Measurements from ENCODE around the gene GAB1.
"Not testable (repeated sequence)": the region's sequence is repeated elsewhere in the genome, so short reads cannot be mapped to it uniquely, and the experiment has no call there.

Gene GAB1

DNA sequence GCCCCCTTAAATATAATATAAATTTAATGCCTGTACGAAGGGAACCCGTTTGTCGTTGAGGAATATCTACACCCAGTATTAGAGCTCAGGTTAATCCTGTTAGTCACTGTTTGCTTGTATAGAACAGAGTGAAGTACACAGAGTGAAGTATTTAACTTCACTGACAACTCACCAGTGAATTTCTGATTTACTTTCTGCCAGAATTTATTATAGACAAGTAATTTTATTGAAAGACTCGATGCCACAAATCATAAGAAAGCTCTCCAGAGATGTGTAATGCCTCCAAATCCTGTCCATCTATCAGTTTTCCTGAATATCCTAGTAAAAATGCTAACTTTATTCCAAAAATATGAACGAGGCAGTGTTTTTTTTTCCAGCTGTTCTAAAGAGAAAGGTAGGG, 1.6 kb downstream of the GAB1 start:
- DNase-seq (ENCODE audit: low spot score): no peak

DNA sequence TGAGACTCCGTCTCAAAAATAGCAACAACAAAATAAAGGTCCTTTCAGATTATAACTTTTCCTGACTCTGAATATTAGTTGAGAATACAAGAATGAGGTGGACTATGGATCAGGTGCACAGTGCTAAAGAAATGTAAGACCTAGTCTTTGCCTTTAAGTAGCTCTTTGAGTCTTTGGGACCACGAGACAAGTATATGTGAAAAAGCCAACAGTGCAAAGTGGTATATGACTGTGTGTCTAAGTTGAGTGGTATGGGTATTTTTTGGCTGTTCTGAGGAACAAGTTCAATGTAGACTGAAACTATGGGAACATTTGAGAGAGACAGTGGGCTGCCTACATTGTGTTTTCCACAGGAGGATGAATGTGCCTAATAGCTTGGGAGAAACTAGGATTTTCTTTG, 2.8 kb downstream of the GAB1 start:
- DNase-seq (ENCODE audit: low spot score): no peak

DNA sequence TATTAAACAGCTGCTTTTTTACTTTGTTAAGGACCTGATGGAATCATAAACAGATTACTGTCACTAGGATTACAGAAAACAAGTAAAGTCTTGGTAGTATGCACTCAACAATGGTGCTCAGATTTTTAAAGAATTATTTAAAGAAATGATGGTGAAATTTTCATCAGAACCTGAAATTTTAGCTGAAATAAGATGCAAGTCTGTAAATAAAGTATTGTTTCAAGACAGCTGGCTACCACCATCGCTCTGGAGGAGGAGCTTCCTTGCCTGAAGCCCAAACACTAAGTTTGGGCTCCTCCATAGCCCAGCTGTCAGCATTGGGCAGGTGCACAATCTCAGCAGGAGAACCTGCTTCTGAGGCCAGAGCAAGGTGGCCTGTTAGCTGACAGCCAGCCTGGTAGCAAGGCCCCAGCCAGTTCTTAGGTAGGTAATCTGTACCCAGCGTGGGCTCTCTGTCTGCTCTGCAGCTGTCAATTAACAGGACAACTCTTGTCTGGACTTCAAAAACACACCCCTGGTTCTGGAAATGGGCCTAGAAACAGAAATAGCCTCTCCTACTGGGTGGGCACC, 4.6 kb downstream of the GAB1 start:
- no peak for DNase-seq (ENCODE audit: low spot score)

DNA sequence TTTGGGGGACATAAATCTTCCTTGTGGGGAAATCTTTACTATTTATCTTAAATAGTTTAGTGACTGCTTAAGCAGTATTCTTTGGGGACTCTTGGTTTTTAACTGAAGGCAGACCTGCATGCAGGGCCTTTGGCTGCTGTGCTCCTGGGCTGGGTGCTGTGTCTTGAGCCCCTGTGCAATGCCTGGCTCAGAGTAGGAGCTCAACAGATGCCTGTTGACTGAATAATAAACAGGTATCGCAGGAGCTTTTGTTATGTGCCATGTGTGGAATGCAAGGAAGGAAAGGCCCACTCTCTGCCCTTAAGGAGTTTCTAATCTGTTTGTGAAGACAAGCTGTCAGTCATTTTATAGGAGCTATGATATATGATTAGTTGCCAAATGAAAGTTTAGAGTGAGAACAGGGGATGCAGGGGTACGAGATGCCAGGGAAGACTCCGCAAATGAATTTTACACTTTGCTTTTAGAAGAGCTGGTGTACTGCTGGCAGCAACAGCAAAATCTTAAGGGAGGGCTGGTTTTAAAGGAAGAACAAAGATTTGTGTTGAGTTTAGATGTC, 6.7 kb downstream of the GAB1 start:
- DNase-seq (ENCODE audit: low spot score): no peak

DNA sequence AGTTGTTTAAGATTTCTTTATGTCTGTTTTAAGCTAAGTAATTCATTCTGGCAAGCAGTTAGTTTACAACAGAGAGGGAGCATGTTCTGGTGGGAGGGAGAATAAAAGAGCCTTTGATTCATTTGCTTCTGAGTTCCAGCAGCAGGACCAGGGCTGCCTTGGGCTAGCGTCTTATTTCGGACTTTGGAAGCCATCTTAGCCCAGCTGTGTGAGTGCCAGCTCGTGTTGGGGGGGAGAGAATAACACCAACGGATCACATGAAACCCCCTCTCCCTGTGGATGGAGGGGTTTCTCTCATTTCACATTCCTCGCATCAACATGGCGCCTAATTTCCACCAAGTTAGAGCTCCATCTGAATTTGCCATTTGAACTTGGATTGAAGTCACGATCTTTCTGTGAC, 7.4 kb downstream of the GAB1 start:
- peak; percentile 71 for DNase-seq (ENCODE audit: low spot score)

DNA sequence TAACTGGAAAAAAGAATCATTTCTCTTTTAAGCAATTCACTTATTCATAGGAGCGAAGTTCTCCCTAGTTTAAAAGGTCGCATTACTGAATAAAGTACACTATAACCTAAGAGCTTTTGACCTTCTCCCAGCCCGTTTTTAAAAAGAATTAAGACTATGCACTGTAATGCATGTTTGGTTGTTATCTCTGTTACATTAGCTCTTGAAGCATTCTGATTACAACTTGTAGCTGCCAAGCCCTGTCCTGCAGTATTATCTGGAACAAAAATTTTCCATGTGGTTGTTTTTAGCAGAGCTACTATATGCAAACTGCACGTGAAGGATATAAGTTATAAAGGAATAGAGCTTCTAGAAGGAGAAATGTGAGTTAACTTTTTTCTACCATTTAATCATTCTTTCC, 8.1 kb downstream of the GAB1 start:
- DNase-seq (ENCODE audit: low spot score): no peak

DNA sequence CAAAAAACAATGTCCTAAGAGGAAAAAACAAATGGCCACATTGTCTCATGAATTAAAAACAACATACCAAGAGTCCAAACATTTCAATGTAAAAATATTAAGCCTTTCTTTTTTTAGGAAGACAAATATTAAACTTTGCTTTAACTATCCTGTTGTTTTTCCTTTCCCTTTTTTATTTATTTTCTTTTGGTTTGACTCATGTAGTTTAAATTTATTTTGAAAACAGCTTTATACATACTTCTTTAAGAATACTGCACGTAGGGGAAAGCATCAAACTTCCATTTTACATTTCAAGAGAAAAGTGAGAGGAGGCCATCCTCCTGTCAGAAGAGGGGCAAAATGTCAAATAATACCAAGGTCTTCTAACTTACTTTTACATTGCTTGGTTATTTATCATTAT, 8.7 kb downstream of the GAB1 start:
- DNase-seq (ENCODE audit: low spot score): no peak

DNA sequence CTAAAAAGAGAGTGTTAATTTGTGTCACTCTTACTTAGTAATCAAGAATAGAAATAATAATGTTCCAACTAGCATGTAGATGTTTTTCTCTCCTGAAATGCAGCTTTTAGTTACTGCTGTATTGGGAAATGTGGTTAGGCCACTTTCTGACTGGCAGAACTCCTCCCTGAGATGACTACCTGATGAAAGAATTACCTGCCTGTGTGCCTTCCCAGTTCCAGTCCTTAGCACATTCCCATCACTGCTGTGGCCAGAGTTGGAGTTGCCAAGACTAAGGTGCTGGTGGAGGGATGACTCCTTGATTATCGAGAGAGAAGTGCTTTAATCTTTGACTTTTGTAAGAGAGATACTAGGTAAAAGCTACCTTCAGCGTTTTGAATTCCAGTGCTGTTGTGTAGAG, 9.5 kb downstream of the GAB1 start:
- DNase-seq (ENCODE audit: low spot score): no peak

DNA sequence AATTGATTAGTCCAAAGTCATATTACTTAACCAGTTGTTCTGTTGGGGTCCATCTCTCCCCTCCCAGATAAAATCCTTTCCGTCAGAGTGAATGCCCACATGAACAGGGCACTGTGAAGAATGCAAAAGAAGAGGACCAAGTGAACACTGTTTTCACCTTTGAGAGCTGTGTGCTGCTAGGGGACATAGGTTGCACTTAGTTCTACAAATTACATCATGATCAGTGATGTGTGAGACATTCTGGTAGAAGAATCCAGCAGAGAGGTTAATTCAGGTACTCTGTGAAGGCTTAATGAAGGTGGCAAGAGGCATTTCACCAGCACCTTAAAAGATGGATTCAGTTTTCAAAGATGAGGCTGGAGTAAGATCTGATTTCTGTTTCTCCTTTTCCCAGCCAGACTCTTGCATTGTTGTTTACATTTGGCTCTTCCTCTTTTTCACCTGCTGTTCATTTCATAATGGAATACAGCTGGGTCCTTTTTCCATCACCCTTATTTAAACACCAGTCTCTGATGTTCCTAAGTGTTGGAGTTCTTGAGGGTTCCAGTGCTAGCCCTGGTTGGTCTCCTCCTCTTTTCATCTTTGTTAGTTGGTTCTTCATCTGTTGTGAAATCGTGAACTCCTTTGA, 10.9 kb downstream of the GAB1 start:
- no peak for DNase-seq (ENCODE audit: low spot score)

DNA sequence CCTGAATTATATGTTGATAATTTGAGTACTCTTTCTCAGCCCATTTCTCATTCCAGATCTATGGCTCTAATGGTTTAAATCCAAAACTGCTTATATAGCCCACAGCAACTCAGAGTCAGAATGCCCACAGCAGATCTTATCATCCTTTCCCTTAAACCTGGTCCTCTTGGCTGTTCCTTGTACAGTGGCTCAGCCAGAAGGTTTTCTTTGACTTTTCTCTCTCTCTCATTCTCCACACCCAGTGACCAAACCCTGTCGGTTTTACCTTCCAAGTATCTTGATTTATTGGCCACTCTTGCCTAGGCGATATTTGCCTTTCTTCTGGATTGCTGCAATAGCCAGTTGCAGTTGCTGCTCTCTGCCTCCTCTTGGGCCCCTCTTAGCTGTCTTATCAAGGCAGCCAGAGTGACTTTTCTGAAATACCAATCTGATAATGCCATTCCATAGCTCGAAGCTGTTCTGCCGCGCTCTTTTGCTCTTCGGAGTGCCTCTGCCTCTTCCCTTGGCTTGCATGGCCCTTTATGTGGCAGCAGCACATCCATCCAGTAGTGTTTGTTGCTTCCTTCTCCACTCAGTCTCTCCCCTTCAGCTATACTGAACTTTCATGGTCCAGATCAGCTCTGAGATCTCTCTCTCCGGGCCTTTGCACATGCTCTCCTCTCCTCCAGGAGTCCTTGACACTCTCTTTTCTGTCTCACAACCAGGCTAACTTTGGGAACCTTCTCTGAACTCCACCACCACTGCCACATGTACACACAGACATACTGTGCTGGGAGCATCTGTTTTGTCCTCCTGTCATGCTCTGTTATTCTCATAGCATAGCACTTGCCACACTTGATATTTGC, 11.8 kb downstream of the GAB1 start:
- DNase-seq (ENCODE audit: low spot score): no peak

DNA sequence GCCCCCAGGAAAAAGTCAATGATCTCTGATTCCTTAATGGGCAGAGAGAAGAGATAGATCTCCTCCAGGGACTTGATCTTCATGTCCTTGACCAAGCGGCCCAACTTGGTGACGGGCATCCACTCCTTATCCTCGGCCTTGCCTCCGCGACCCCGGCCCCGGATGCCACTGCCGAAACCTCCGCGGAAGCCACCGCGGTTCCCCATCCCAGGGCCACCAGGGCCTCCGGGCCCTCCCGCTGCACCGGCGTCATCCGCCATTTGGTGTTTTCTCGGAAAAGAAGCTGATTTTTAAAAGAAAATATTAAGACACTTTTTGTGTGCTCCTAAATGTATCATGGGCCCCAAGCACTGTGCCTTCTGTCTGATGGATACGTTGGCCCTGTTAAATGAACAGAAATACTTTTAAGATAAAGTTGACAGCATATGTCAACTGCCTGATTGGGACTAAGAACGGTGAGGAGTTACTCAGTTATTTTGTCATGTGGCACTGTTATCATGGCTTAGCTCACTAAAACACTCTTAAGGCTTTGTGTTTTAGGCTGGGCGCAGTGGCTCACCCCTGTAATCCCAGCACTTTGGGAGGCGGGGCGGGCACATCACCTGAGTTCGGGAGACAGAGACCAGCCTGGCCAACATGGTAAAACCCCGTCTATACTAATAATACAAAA, 13.3 kb downstream of the GAB1 start:
- not testable (repeated sequence) for DNase-seq (ENCODE audit: low spot score)

DNA sequence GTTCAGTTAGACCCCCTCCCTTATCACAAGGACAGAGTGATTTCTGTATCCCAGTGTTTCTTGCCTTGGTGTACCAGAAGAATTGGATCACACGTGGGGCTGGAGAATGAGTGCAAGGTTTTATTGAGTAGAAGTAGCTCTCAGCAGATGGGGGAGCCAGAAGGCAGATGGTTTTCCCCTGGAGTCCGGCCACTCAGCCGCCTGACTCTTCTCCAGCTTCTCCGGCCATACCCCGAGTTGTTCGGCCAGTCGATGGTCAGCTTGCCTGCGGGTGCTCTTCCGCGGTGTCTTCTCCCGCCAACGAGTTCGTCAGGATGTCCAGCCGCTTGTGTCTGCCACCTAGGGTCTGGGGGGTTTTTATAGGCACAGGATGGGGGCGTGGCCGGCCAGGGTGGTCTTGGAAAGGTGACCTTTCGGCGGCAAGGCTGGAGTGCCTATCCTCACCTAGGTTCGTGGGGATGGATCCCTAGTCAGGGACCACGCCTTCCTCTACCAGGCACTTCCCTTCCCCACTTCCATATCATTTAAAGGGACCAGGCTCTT, 14.5 kb downstream of the GAB1 start:
- DNase-seq (ENCODE audit: low spot score): no peak

DNA sequence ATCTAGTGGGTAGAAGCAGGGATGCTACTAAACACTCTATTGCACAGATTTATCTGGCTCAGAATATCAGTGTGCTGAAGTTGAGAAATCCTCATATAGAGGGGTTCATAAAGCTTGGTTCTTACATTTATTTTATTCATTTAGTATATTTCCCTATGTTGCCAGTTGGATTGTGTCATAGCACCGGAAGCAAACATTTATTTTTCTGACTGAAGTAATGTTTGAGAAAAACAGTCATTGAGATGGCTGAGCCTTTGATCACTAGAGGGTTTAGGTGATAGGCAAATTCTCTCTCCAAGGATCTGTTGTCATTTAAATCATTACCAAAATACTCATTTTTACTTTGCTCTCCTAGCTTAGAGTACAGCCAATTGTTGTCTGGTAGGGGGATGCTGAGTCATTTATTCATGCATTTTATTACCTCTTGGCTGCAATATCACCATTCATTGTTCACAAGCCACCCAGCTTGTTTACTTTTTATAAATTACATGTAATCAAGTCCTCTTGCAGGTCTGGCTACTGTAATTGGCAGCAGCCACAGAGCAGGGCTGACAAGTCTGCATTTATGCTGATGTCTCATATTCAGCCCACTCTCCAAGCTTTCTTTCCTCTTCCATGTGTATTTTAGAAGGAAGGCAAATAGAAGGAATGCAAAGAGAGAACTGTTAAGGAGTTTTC, 15.2 kb downstream of the GAB1 start:
- DNase-seq (ENCODE audit: low spot score): no peak

DNA sequence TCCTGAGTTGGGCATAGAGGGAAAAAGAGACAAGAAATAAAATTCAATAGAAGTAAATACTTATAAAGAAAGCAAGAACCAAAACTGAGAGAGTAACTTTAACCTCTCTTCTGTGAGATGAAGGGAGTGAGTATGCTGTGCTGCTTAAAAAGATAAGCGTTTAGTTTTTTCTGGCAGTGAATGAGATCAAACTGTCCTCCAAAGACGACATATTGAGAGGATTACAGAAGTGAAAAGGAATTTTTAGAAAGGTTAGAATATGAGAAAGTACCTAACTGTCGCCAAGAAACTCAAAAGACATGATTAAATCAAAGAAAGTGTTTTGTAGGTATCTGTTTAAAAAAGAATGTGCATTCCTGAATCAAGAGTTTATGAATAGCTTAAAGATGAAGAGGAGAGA, 16.0 kb downstream of the GAB1 start:
- no peak for DNase-seq (ENCODE audit: low spot score)

DNA sequence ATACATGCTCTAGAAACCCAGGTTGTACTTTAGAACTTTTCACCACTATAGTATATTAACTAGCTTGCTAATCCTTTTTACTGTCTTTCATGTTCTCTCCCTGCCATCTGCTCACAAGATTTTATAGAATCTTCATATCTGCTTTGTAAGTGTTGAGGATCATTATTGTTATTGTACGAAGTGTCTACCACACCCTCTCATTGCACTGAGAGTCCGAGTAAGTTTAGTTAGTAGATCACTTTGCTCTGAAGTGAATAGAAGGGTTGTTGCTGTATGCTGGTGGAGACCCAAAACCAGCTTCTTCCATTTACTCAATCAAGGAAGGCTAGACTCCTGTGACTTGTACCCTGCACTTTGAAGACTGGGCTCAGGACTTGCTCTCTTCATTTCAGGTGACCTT, 17.1 kb downstream of the GAB1 start:
- no peak for DNase-seq (ENCODE audit: low spot score)

DNA sequence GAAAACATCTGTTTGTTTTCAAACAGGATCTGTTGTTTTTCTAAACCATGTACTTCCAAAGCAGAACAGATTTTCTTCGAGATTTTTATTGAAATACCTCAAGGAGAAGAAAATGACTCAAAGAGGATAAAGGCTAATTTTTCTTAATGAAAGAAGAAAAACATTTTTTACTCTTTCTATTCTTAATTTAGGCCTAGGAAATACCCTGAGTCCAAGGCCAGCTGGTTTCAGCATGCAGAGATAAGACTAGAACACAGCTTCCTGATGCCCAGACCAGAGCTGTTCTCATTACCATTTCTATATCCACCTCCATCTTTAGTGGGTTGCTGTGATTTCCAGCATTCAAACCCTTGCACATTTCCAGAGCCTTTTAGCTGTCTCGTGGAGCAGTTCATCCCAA, 18.3 kb downstream of the GAB1 start:
- DNase-seq (ENCODE audit: low spot score): no peak

DNA sequence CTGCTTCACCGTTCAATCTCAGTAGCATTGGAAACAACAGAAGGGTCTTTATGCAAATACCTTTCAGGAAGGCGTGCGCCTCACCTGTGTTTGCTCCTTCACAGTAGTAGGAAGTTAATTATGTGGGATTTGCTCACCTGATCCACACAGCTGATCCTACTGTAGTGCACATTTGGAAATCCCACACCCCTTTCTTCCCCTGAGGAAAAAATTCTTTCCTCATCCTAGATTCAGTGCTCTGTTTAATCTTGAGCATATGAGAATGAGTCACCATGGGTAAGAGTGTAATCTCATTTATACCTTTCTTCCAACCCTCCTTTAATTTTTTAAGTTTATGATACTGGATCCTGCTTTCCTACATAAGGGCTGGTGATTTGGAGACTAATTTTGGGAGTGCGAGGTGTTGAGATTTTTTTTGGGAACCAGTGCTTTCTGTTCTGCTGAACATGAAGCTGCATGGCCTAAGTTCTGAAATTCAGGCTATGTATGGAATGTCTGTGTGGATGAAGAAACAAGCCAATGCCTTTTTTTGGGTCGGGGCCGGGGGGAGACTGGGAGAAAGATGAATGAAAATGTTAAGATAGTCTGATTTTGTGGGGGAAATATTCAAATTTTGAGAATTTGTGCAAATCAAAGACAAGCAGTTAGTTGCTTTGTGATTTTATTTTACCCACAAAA, 19.0 kb downstream of the GAB1 start:
- DNase-seq (ENCODE audit: low spot score): no peak

DNA sequence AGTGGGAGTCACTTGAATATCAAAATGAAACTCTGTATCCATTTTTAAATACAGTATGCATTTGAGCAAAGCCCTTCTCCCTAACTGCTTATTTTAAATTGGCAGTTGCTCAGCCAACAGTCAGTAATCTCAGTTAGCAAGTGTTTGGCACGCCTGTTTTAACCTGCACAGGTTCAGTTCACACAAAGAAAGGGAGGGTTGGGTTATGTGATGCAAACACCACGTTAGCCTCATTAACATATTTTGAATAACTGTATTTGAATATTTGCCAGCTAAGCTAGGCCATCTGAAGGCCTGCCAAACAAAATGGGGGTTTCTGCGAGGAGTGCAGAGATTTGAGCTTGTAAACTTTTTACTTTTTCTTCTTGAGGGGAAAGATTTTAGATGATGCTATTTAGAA, 19.8 kb downstream of the GAB1 start:
- DNase-seq (ENCODE audit: low spot score): no peak

DNA sequence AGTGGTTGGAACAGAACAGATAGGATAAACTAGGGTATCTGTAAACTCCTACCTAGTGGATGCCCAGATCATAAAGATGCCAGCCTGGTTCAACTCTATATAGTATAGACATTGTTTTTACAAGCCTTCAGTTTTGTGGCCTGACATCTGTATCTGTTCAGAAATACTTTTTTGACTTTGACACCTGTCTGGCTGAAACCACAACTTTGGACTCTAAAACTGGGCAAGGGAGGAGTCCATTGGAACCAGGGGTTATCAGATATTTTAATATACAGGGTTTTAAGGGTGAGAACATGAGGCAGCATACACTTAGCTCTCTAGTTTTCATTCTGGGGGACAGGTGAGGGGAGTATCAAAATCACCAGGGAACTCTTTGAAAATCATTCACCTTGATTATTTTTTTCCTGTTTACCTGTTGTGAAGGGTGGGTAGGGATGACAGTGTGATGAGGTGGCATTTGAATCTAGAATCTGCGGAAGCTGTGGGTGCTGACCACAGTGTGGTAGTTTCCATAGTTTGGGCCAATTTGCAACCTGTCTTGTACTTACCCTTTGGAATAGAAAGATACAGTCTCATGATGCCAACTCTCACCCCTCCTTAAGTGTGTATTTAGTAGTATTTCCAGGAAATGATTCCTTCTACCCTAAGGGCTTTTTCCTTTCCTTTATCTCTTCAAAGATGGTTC, 20.6 kb downstream of the GAB1 start:
- DNase-seq (ENCODE audit: low spot score): no peak

DNA sequence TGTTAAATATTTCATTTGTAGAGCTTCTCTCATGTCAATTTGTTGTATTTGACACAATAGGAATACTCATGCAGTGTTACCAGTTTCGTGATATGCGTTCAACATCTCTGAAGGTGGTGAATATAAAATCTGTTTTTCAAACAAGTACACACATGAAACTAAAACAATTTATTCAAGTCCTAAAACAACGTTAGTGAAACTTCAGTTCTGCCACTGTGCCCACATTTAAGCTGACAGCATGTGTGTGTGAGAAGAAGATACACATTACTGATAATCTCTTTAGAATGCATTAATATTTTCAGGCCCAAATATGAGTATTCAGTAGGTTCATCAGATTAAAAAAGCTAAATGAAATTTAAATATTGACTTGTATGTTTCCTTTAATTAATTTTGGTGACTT, 21.7 kb downstream of the GAB1 start:
- DNase-seq (ENCODE audit: low spot score): no peak

Measured in putamen (tissue), 1 donor.